Measurements from ENCODE around the gene SRRM5.
"Not testable (repeated sequence)": the region's sequence is repeated elsewhere in the genome, so short reads cannot be mapped to it uniquely, and the experiment has no call there.

Gene SRRM5

GRCh38 chr19:43636121-43636683 lies 24.3 kb downstream of the SRRM5 start:
- DNase-seq (ENCODE audit: low read depth in 1 of 2, low spot score in 1 of 2), result no peak

- DNase-seq (ENCODE audit: low read depth in 1 of 2, low spot score in 1 of 2), result no peak
Measured at GRCh38 chr19:43638214-43638994, 26.5 kb downstream of the SRRM5 start.

GRCh38 chr19:43638995-43639518 lies 27.2 kb downstream of the SRRM5 start:
- DNase-seq (ENCODE audit: low read depth in 1 of 2, low spot score in 1 of 2), result no peak

GRCh38 chr19:43639519-43640423 lies 27.9 kb downstream of the SRRM5 start, which contains the start of gene CADM4:
Gene CADM4 (minus strand): TSS chr19:43639850. CDS start chr19:43639790, 60 bp downstream.
- DNase-seq (ENCODE audit: low read depth in 1 of 2, low spot score in 1 of 2), result peak; percentile 23 to 43

GRCh38 chr19:43640424-43640757 lies 28.5 kb downstream of the SRRM5 start:
- no peak for DNase-seq (ENCODE audit: low read depth in 1 of 2, low spot score in 1 of 2)

- no peak for DNase-seq (ENCODE audit: low read depth in 1 of 2, low spot score in 1 of 2)
Measured at GRCh38 chr19:43641333-43641732, 29.4 kb downstream of the SRRM5 start.

GRCh38 chr19:43642531-43642930 lies 30.6 kb downstream of the SRRM5 start:
- no peak for DNase-seq (ENCODE audit: low read depth in 1 of 2, low spot score in 1 of 2)

- no peak for DNase-seq (ENCODE audit: low read depth in 1 of 2, low spot score in 1 of 2)
Measured at GRCh38 chr19:43643326-43643725, 31.4 kb downstream of the SRRM5 start.

- no peak for DNase-seq (ENCODE audit: low read depth in 1 of 2, low spot score in 1 of 2)
Measured at GRCh38 chr19:43644181-43644580, 32.3 kb downstream of the SRRM5 start.

- DNase-seq (ENCODE audit: low read depth in 1 of 2, low spot score in 1 of 2), result no peak
Measured at GRCh38 chr19:43648633-43649032, 36.7 kb downstream of the SRRM5 start.

GRCh38 chr19:43649514-43649913 lies 37.6 kb downstream of the SRRM5 start:
- DNase-seq (ENCODE audit: low read depth in 1 of 2, low spot score in 1 of 2), result no peak

GRCh38 chr19:43650276-43650675 lies 38.4 kb downstream of the SRRM5 start:
- not testable (repeated sequence) for DNase-seq (ENCODE audit: low read depth in 1 of 2, low spot score in 1 of 2)

- no peak for DNase-seq (ENCODE audit: low read depth in 1 of 2, low spot score in 1 of 2)
Measured at GRCh38 chr19:43651758-43652545, 40.1 kb downstream of the SRRM5 start.

- DNase-seq (ENCODE audit: low read depth in 1 of 2, low spot score in 1 of 2), result no peak
Measured at GRCh38 chr19:43652546-43652874, 40.6 kb downstream of the SRRM5 start.

GRCh38 chr19:43656436-43656835 lies 44.5 kb downstream of the SRRM5 start:
- DNase-seq (ENCODE audit: low read depth in 1 of 2, low spot score in 1 of 2), result no peak

- DNase-seq (ENCODE audit: low read depth in 1 of 2, low spot score in 1 of 2), result no peak
Measured at GRCh38 chr19:43658001-43658400, 46.1 kb downstream of the SRRM5 start.

GRCh38 chr19:43658494-43658893 lies 46.6 kb downstream of the SRRM5 start:
- DNase-seq (ENCODE audit: low read depth in 1 of 2, low spot score in 1 of 2), result no peak

GRCh38 chr19:43660301-43660970 lies 48.5 kb downstream of the SRRM5 start:
- no peak for DNase-seq (ENCODE audit: low read depth in 1 of 2, low spot score in 1 of 2)

- no peak for DNase-seq (ENCODE audit: low read depth in 1 of 2, low spot score in 1 of 2)
Measured at GRCh38 chr19:43660971-43661360, 49.1 kb downstream of the SRRM5 start.

- DNase-seq (ENCODE audit: low read depth in 1 of 2, low spot score in 1 of 2), result no peak
Measured at GRCh38 chr19:43662487-43662886, 50.6 kb downstream of the SRRM5 start.

Data from activated T-helper 1 cell treated with anti-CD3 and anti-CD28 coated beads, Interleukin-2, amount 50 U/mL, for 16 hours (primary cell).